A549 (cell line): Measurements from ENCODE around the gene KDM1B. TPM values are rescaled to one million over a fixed set of nuclear protein-coding genes. Genes with fewer than 3 reads are reported as not detected.
A peak's percentile ranks its signal among the peaks of the same experiment; 100 is the strongest.

Experiments
- ATAC-seq, 2 experiments: fragments of 200-7000 bp in 1 of 2; fragments of >200 bp in 1 of 2; cut with Nextera tagmentation in 1 of 2; cut with Tn5 transposase in 1 of 2; 3 replicates each; pipeline versions ENCODE4 v1.8.0 to v1.9.1; 2018 to 2020; ENCODE audit warnings: mild to moderate bottlenecking in 1 of 2, moderate library complexity in 1 of 2
- CTCF ChIA-PET: fragments of 300-600 bp; sonication (Branson Sonifier 250); formaldehyde crosslinking; extraction: SDS; loops from one replicate; lab custom pipeline; 2021; ENCODE audit warnings: antibody characterized with exemption, inconsistent platforms; lab: Yijun Ruan, JAX
- POLR2A ChIA-PET: fragments of 350-600 bp; formaldehyde crosslinking; extraction: SDS; loops from one replicate; lab custom pipeline; 2021; ENCODE audit warnings: antibody characterized with exemption, inconsistent platforms; lab: Yijun Ruan, JAX
- DNase-seq, 2 experiments: peaks; one replicate each; pipeline versions ENCODE4 v3.0.0 to v3.0.0-alpha.2; 2011 to 2016; ENCODE audit warnings: low read depth in 1 of 2, low spot score in 1 of 2
- FAIRE-seq: peaks from 2 replicates; lab custom pipeline; 2011; peaks lifted over from hg19 to GRCh38; lab: Jason Lieb, UNC
- H3K27ac ChIP-seq, 2 experiments: fragments of >200 bp; sonication (Bioruptor Twin); formaldehyde crosslinking; 3 replicates each; pipeline ENCODE4 v1.5.1; 2016 to 2017
- H3K4me1 ChIP-seq: fragments of >200 bp; sonication (Bioruptor Twin); formaldehyde crosslinking; 3 replicates; pipeline ENCODE4 v1.6.1; 2016
- H3K4me2 ChIP-seq: fragments of >200 bp; sonication (Bioruptor Twin); formaldehyde crosslinking; 3 replicates; pipeline ENCODE4 v1.6.1; 2016
- H3K4me3 ChIP-seq: fragments of >200 bp; sonication (Bioruptor Twin); formaldehyde crosslinking; 3 replicates; pipeline ENCODE4 v1.5.1; 2016
- H3K9me3 ChIP-seq: fragments of >200 bp; sonication (Bioruptor Twin); formaldehyde crosslinking; 3 replicates; pipeline ENCODE4 v1.6.1; 2016
- BHLHE40 ChIP-seq: IDR thresholded peaks from 2 replicates; pipeline ENCODE4 v1.6.1; 2012; ENCODE audit warnings: low read depth, low read length, inconsistent platforms
- CBX2 ChIP-seq: fragments of 200-600 bp; sonication (generic); IDR thresholded peaks from 2 replicates; pipeline ENCODE4 v1.6.1; 2016; ENCODE audit warnings: low read depth, mild to moderate bottlenecking, borderline replicate concordance
- CHD2 ChIP-seq: fragments of 150-350 bp; IDR thresholded peaks from 2 replicates; pipeline ENCODE4 v1.6.1; 2014; ENCODE audit warnings: low read length; ENCODE audit not compliant: partially characterized antibody
- CTCF ChIP-seq: fragments of >200 bp; sonication (Bioruptor Twin); formaldehyde crosslinking; IDR thresholded peaks from 3 replicates; pipeline ENCODE4 v1.5.1; 2016
- ELK1 ChIP-seq: fragments of 150-350 bp; IDR thresholded peaks from 2 replicates; pipeline ENCODE4 v1.6.1; 2014; ENCODE audit warnings: low read depth, mild to moderate bottlenecking, low read length
- FOSB ChIP-seq: fragments of 250-450 bp; sonication (Bioruptor Pico); IDR thresholded peaks from 2 replicates; pipeline ENCODE4 v1.5.0; 2020; ENCODE audit warnings: mild to moderate bottlenecking, moderate library complexity
- FOSL2 ChIP-seq, 2 experiments: fragments of 450-650 bp in 1 of 2; fragments of >200 bp in 1 of 2; sonication (Bioruptor Twin) in 1 of 2; formaldehyde crosslinking; IDR thresholded peaks; 2 replicates each; pipeline versions ENCODE4 v1.5.0 to v1.6.1; 2016 to 2020; ENCODE audit warnings: mild to moderate bottlenecking in 1 of 2, moderate library complexity in 1 of 2
- GATA3 ChIP-seq: IDR thresholded peaks from 2 replicates; pipeline ENCODE4 v1.6.1; 2012; ENCODE audit warnings: borderline replicate concordance
- HES2 ChIP-seq: fragments of >200 bp; sonication (Bioruptor Twin); formaldehyde crosslinking; IDR thresholded peaks from 2 replicates; pipeline ENCODE4 v1.6.1; 2016
- HOXA7 ChIP-seq: fragments of 250-450 bp; sonication (Bioruptor Pico); IDR thresholded peaks from 2 replicates; pipeline ENCODE4 v1.5.0; 2020; ENCODE audit warnings: mild to moderate bottlenecking, moderate library complexity
- HOXB5 ChIP-seq: fragments of 250-450 bp; sonication (Bioruptor Pico); IDR thresholded peaks from 2 replicates; pipeline ENCODE4 v1.5.0; 2020; ENCODE audit warnings: mild to moderate bottlenecking, moderate library complexity
- KDM5A ChIP-seq: fragments of 200-600 bp; sonication (generic); IDR thresholded peaks from 2 replicates; pipeline ENCODE4 v1.6.1; 2016; ENCODE audit warnings: antibody characterized with exemption, mild to moderate bottlenecking
- MAFK ChIP-seq: fragments of 450-650 bp; IDR thresholded peaks from 2 replicates; pipeline ENCODE4 v1.6.1; 2014; ENCODE audit not compliant: partially characterized antibody
- MAZ ChIP-seq: fragments of 150-350 bp; IDR thresholded peaks from 2 replicates; pipeline ENCODE4 v1.6.1; 2014; ENCODE audit warnings: antibody characterized with exemption, low read depth, low read length, borderline replicate concordance
- NPAS2 ChIP-seq: fragments of 250-450 bp; sonication (Bioruptor Pico); IDR thresholded peaks from 2 replicates; pipeline ENCODE4 v1.8.0; 2022; ENCODE audit warnings: mild to moderate bottlenecking, moderate library complexity, borderline replicate concordance
- POLR2A ChIP-seq: IDR thresholded peaks from 2 replicates; pipeline ENCODE4 v1.6.1; 2012; ENCODE audit warnings: mild to moderate bottlenecking, low read length
- RCOR1 ChIP-seq: fragments of 150-350 bp; IDR thresholded peaks from 2 replicates; pipeline ENCODE4 v1.6.1; 2014; ENCODE audit warnings: antibody characterized with exemption, low read length, low read depth
- RFX5 ChIP-seq: fragments of 450-650 bp; IDR thresholded peaks from 2 replicates; pipeline ENCODE4 v1.7.1; 2014; ENCODE audit warnings: antibody characterized with exemption, mild to moderate bottlenecking, moderate library complexity
- RNF2 ChIP-seq: fragments of 200-600 bp; sonication (generic); IDR thresholded peaks from 2 replicates; pipeline ENCODE4 v1.6.1; 2016; ENCODE audit warnings: low read depth, mild to moderate bottlenecking, antibody characterized with exemption, moderate library complexity, borderline replicate concordance
- WGBS: methylation state at CpG from one replicate; pipeline ENCODE4 v1.1.6; 2017; ENCODE audit errors: missing lambda C conversion rate; 5-methylcytosine and 5-hydroxymethylcytosine counted together
- polyA plus RNA-seq, 4 experiments: library from polyadenylated mRNA; depleted of rRNA in 3 of 4; stranded (reverse); fragments of >200 nt; fragmentation: RNase III in 1 of 4; extraction: RNeasy Plus Mini Kit Qiagen cat#74134 plus additional on column Dnase treatment in 1 of 4; gene quantifications; 2 replicates in 3 of 4; 3 replicates in 1 of 4; pipeline ENCODE4 v1.2.3, GENCODE V29; 2011 to 2017
- TF ChIP-seq, protein P1 (sequence below): IDR thresholded peaks from 2 replicates; pipeline ENCODE4 v1.6.1; 2012
- TF ChIP-seq, protein P2 (sequence below): fragments of 200-600 bp; sonication (generic); IDR thresholded peaks from 2 replicates; pipeline ENCODE4 v1.6.1; 2016; ENCODE audit warnings: antibody characterized with exemption, mild to moderate bottlenecking, moderate library complexity

Gene KDM1B
- polyA plus RNA-seq, 2 of the 4 experiments (the other 2 are of a cell fraction): 11.0 to 14.9 TPM

DNA sequence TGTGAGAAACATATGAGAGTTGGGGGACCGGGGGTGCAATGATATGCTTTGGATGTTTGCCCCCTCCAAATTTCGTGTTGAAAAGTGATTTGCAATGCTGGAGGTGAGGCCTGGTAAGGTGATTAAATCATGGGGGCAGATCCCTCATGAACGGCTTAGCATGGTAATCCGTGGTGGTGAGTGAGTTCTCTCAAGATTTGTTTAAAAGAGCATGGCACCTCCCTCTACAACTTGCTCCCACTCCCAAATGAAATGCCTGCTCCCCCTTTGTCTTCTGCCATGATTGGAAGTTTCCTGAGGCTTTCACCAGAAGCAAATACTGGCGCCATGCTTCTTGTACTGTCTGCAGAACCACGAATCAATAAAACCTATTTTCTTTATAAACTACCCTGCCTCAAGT lies 106.7 kb downstream of the KDM1B start (continued):
- TF ChIP-seq, protein P1, sequence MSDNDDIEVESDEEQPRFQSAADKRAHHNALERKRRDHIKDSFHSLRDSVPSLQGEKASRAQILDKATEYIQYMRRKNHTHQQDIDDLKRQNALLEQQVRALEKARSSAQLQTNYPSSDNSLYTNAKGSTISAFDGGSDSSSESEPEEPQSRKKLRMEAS: no peak
- no peak for TF ChIP-seq POLR2A

DNA sequence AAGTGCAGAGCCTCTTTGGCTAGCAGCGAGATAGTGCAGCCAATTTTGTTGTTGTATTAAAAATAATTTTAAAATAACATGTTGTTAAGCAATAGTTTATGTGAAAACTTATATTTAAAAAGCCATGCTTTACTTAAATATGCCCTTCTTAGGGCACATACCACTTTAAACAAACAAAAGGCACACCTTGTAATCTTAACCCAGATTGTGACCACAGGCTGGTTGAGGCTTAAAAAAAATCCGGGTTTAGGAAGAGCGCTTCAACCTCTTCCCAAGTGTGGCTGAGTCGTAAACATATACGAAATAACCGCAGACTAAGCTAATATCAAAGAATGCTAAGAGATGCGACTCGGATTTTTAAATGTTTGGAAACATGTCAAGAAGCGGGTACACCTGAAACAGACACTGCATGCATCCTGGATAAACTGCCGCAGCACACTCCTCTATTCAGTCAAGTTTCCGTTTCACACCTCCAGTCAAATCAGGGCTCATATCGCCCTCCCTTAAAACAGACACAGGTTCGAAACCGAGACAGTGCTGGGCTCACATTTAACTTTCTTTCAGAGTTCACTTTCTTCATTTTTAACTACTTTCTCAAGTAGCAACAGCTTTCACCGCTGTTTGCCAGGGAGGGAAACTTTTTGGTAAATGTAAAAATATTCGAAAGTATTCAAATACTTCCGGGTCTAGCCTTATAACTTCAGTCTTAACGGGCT lies 107.6 kb downstream of the KDM1B start:
- peak overlapping the region; percentile 83 for H3K4me3 ChIP-seq
- CTCF ChIA-PET: interaction anchor here (0.7 kb wide), 1 partner anchor 17 kb away, joined by 3 read pairs; no protein-coding TSS in a partner anchor
- WGBS: 3% methylated on average over 18 of the region's 18 CpGs
- peak overlapping the region; percentile 84 for H3K4me2 ChIP-seq
- peak overlapping the region; percentile 96 to 97 for H3K27ac ChIP-seq
- DNase-seq (peak in 1 of 2 experiments; percentile 7), ATAC-seq (no peak), FAIRE-seq (no peak)
- TF ChIP-seq ELK1 (no peak), CBX2 (no peak), CHD2 (no peak), BHLHE40 (no peak), CTCF (no peak), FOSB (CRISPR knock-in tag) (no peak), HOXB5 (CRISPR knock-in tag) (no peak), RCOR1 (no peak), POLR2A (no peak), KDM5A (no peak), RNF2 (no peak), HES2 (no peak), RFX5 (no peak), NPAS2 (CRISPR knock-in tag) (no peak), FOSL2 (IDR thresholded peaks at IDR 0.05) (no peak), FOSL2 (CRISPR knock-in tag; IDR thresholded peaks at IDR 0.05) (no peak), MAFK (no peak), GATA3 (no peak), HOXA7 (CRISPR knock-in tag) (no peak), MAZ (no peak)
- TF ChIP-seq, protein P2, sequence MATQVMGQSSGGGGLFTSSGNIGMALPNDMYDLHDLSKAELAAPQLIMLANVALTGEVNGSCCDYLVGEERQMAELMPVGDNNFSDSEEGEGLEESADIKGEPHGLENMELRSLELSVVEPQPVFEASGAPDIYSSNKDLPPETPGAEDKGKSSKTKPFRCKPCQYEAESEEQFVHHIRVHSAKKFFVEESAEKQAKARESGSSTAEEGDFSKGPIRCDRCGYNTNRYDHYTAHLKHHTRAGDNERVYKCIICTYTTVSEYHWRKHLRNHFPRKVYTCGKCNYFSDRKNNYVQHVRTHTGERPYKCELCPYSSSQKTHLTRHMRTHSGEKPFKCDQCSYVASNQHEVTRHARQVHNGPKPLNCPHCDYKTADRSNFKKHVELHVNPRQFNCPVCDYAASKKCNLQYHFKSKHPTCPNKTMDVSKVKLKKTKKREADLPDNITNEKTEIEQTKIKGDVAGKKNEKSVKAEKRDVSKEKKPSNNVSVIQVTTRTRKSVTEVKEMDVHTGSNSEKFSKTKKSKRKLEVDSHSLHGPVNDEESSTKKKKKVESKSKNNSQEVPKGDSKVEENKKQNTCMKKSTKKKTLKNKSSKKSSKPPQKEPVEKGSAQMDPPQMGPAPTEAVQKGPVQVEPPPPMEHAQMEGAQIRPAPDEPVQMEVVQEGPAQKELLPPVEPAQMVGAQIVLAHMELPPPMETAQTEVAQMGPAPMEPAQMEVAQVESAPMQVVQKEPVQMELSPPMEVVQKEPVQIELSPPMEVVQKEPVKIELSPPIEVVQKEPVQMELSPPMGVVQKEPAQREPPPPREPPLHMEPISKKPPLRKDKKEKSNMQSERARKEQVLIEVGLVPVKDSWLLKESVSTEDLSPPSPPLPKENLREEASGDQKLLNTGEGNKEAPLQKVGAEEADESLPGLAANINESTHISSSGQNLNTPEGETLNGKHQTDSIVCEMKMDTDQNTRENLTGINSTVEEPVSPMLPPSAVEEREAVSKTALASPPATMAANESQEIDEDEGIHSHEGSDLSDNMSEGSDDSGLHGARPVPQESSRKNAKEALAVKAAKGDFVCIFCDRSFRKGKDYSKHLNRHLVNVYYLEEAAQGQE: no peak
- H3K9me3 ChIP-seq: no peaks in the 10 kb centered on the region
- H3K4me1 ChIP-seq: peaks cover 37% of the 10 kb centered on the region
- POLR2A ChIA-PET: no interaction called here
